Measurements from ENCODE around the gene IGFN1.

The IGFN1 gene

GRCh38 chr1:201215531-201216357, 25.1 kb downstream of the IGFN1 start:
- no peak for DNase-seq (ENCODE audit: low read depth)
- H3K4me3 ChIP-seq (ENCODE audit: low read length) = no peak overlapping the region
- TF ChIP-seq, protein P1, sequence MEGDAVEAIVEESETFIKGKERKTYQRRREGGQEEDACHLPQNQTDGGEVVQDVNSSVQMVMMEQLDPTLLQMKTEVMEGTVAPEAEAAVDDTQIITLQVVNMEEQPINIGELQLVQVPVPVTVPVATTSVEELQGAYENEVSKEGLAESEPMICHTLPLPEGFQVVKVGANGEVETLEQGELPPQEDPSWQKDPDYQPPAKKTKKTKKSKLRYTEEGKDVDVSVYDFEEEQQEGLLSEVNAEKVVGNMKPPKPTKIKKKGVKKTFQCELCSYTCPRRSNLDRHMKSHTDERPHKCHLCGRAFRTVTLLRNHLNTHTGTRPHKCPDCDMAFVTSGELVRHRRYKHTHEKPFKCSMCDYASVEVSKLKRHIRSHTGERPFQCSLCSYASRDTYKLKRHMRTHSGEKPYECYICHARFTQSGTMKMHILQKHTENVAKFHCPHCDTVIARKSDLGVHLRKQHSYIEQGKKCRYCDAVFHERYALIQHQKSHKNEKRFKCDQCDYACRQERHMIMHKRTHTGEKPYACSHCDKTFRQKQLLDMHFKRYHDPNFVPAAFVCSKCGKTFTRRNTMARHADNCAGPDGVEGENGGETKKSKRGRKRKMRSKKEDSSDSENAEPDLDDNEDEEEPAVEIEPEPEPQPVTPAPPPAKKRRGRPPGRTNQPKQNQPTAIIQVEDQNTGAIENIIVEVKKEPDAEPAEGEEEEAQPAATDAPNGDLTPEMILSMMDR (IDR thresholded peaks at IDR 0.05; ENCODE audit: insufficient read depth, low read depth, low read length, missing control alignments) = no peak

GRCh38 chr1:201216395-201217085, 25.9 kb downstream of the IGFN1 start:
- TF ChIP-seq, protein P1 (IDR thresholded peaks at IDR 0.05; ENCODE audit: insufficient read depth, low read depth, low read length, missing control alignments) = no peak
- no peak for DNase-seq (ENCODE audit: low read depth)
- H3K4me3 ChIP-seq (ENCODE audit: low read length) = no peak overlapping the region

DNA sequence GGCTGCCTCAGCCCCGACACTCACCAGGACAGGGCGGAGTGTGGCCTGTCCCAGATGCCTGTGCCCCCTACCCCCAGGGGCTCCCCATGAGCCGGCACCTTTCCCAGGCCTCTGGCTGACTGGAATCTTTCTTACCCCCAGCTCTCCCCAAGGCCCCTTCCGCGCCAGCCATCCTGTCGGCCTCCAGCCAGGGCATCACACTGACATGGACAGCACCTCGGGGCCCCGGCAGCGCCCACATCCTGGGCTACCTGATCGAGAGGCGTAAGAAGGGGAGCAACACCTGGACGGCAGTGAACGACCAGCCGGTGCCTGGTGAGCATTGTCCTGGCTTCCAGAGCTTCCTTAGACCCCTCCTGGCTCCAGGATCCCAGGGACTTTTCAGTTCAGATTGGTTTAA, 26.5 kb downstream of the IGFN1 start:
- TF ChIP-seq, protein P1 (IDR thresholded peaks at IDR 0.05; ENCODE audit: insufficient read depth, low read depth, low read length, missing control alignments) = no peak
- DNase-seq (ENCODE audit: low read depth) = no peak
- H3K4me3 ChIP-seq (ENCODE audit: low read length) = no peak overlapping the region

- DNase-seq (ENCODE audit: low read depth) = no peak
- no peak overlapping the region for H3K4me3 ChIP-seq (ENCODE audit: low read length)
- TF ChIP-seq, protein P1 (IDR thresholded peaks at IDR 0.05; ENCODE audit: insufficient read depth, low read depth, low read length, missing control alignments) = no peak
These were observed 27.2 kb downstream of the IGFN1 start for GRCh38 chr1:201217851-201218250.

DNA sequence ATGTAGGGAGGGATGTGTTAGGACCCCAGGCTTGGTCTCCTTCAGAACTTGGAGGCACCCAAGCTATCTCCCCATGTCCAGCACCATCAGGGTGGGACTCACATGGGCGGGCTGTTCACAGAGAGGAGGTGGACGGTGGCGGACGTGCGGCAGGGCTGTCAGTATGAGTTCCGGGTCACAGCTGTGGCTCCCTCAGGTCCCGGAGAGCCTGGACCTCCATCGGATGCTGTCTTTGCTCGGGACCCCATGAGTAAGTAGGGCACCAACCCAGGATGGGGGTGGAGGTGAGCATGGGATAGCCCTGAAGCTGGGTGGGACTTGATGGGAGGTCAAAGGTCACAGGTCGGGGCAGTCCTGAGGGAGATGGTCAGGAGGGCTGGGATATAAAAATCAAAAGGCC, 27.8 kb downstream of the IGFN1 start:
- TF ChIP-seq, protein P1 (IDR thresholded peaks at IDR 0.05; ENCODE audit: insufficient read depth, low read depth, low read length, missing control alignments) = no peak
- DNase-seq (ENCODE audit: low read depth) = no peak
- H3K4me3 ChIP-seq (ENCODE audit: low read length) = no peak overlapping the region

- no peak overlapping the region for H3K4me3 ChIP-seq (ENCODE audit: low read length)
- DNase-seq (ENCODE audit: low read depth) = no peak
- TF ChIP-seq, protein P1 (IDR thresholded peaks at IDR 0.05; ENCODE audit: insufficient read depth, low read depth, low read length, missing control alignments) = no peak
These were observed 29.1 kb downstream of the IGFN1 start for GRCh38 chr1:201219481-201220387.
